Breast epithelium (tissue), 4 donors: ENCODE results near the gene NAPSA. TPM values are rescaled to one million over a fixed set of nuclear protein-coding genes. Genes with fewer than 3 reads are reported as not detected.
"Not testable (repeated sequence)": the region's sequence is repeated elsewhere in the genome, so short reads cannot be mapped to it uniquely, and the experiment has no call there.

Experiments used
- DNase-seq, 2 donors: peaks; one replicate each; pipeline ENCODE4 v3.0.0-alpha.2; 2019; ENCODE audit warnings: low spot score in 2 of 2
- H3K27ac ChIP-seq, 2 donors: fragments of 200-600 bp; sonication (generic) in 1 of 2; one replicate each; pipeline ENCODE4 v1.5.1; 2016 to 2019; ENCODE audit warnings: mild to moderate bottlenecking in 1 of 2
- H3K27me3 ChIP-seq, 2 donors: fragments of 200-600 bp; sonication (generic) in 1 of 2; one replicate each; pipeline versions ENCODE4 v1.5.1 to v1.6.0; 2017 to 2019; ENCODE audit warnings: control low read depth in 1 of 2, mild to moderate bottlenecking in 1 of 2
- H3K36me3 ChIP-seq: fragments of 200-600 bp; one replicate; pipeline ENCODE4 v1.5.1; 2019
- H3K4me1 ChIP-seq, 2 donors: fragments of 200-600 bp; sonication (generic); one replicate each; pipeline ENCODE4 v1.5.1; 2016 to 2019; ENCODE audit warnings: control low read depth in 1 of 2
- H3K4me3 ChIP-seq, 3 donors: fragments of 200-600 bp; sonication (generic); 1 replicate in 2 of 3; 2 replicates in 1 of 3; pipeline ENCODE4 v1.5.1; 2016 to 2019; ENCODE audit warnings: mild to moderate bottlenecking in 3 of 3, moderate library complexity in 2 of 3
- H3K9me3 ChIP-seq, 2 donors: fragments of 200-600 bp; sonication (generic) in 1 of 2; one replicate each; pipeline ENCODE4 v1.5.1; 2016 to 2019; ENCODE audit warnings: control low read depth in 1 of 2
- POLR2A ChIP-seq: fragments of 450-650 bp; IDR thresholded peaks from one replicate; pipeline ENCODE4 v1.6.1; 2016; ENCODE audit warnings: antibody characterized with exemption, mild to moderate bottlenecking, moderate library complexity
- POLR2AphosphoS5 ChIP-seq, 3 donors: sonication (generic); formaldehyde crosslinking; IDR thresholded peaks; one replicate each; pipeline ENCODE4 v1.6.1; 2017; ENCODE audit warnings: antibody characterized with exemption in 3 of 3
- intact Hi-C: fragments of 100-400 bp; cut with DNase I; formaldehyde crosslinking; loops from one replicate; pipeline ENCODE4 v1.15.1; 2023; ENCODE audit warnings: low total_unique reads
- total RNA-seq, 3 donors: library from RNA; depleted of rRNA; stranded (reverse); fragments of >200 nt; gene quantifications; one replicate each; pipeline ENCODE4 v1.1.0, GENCODE V29; 2016
- TF ChIP-seq, protein P1 (sequence below), 3 donors: fragments of 450-650 bp; IDR thresholded peaks; one replicate each; pipeline ENCODE4 v1.5.1; 2016 to 2017; ENCODE audit warnings: antibody characterized with exemption in 3 of 3, mild to moderate bottlenecking in 3 of 3, moderate library complexity in 3 of 3

NAPSA gene
- total RNA-seq, 3 donors from 2014 or later = 0.80 to 1.8 (median 1.6) TPM

GRCh38 chr19:50330365-50331078 lies 34.9 kb downstream of the NAPSA start:
- peak overlapping the region; percentile 7 to 76 for H3K27ac ChIP-seq
- H3K9me3 ChIP-seq = no peaks in the 10 kb centered on the region
- DNase-seq = peak; percentile 73 to 81
- peaks cover 3 to 28% of the 10 kb centered on the region in 2 donors for H3K27me3 ChIP-seq
- TF ChIP-seq, protein P1, sequence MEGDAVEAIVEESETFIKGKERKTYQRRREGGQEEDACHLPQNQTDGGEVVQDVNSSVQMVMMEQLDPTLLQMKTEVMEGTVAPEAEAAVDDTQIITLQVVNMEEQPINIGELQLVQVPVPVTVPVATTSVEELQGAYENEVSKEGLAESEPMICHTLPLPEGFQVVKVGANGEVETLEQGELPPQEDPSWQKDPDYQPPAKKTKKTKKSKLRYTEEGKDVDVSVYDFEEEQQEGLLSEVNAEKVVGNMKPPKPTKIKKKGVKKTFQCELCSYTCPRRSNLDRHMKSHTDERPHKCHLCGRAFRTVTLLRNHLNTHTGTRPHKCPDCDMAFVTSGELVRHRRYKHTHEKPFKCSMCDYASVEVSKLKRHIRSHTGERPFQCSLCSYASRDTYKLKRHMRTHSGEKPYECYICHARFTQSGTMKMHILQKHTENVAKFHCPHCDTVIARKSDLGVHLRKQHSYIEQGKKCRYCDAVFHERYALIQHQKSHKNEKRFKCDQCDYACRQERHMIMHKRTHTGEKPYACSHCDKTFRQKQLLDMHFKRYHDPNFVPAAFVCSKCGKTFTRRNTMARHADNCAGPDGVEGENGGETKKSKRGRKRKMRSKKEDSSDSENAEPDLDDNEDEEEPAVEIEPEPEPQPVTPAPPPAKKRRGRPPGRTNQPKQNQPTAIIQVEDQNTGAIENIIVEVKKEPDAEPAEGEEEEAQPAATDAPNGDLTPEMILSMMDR (IDR thresholded peaks at IDR 0.05) = no peak
- no peak for TF ChIP-seq POLR2A
- TF ChIP-seq POLR2AphosphoS5 (IDR thresholded peaks at IDR 0.05) = no peak
- H3K4me3 ChIP-seq = peak overlapping the region; percentile 11 to 53 (median 47)
- H3K4me1 ChIP-seq = peaks cover 3 to 13% of the 10 kb centered on the region in 2 donors
- H3K36me3 ChIP-seq = no peaks in the 10 kb centered on the region
- intact Hi-C loops = no loop called here

- Histone ChIP-seq H3K4me1 (peaks cover 3 to 13% of the 10 kb centered on the region in 2 donors), H3K27me3 (peaks cover 3 to 28% of the 10 kb centered on the region in 2 donors), H3K27ac (peak overlapping the region; percentile 71 to 76), H3K4me3 (peak overlapping the region in 2 of 3 donors; percentile 47 to 66)
- intact Hi-C loops, H3K9me3 ChIP-seq, DNase-seq, H3K36me3 ChIP-seq: not testable (repeated sequence)
Measured at GRCh38 chr19:50329926-50330294, 35.5 kb downstream of the NAPSA start.

GRCh38 chr19:50329146-50329925 lies 36.1 kb downstream of the NAPSA start, which contains the start of gene KCNC3:
Gene KCNC3 (minus strand): TSS chr19:50329377. CDS start chr19:50329082, 295 bp downstream.
- Histone ChIP-seq H3K4me3 (peak within 1 kb of the TSS; percentile 27 to 66 (median 47)), H3K4me1 (peaks cover 3 to 13% of the 10 kb centered on the region in 2 donors), H3K36me3 (no peaks in the 10 kb centered on the region), H3K27ac (peak within 1 kb of the TSS; percentile 71 to 76), H3K27me3 (peaks cover 3 to 28% of the 10 kb centered on the region in 2 donors), H3K9me3 (no peaks in the 10 kb centered on the region)
- TF ChIP-seq, protein P1 (IDR thresholded peaks at IDR 0.05) = no peak
- TF ChIP-seq POLR2AphosphoS5 (IDR thresholded peaks at IDR 0.05) = peak in 1 of 3 donors; percentile 29
- intact Hi-C loops = no loop called here
- peak; percentile 100 for DNase-seq

- DNase-seq = no peak
- H3K27ac ChIP-seq = no peak overlapping the region
- peaks cover 3 to 28% of the 10 kb centered on the region in 2 donors for H3K27me3 ChIP-seq
- intact Hi-C loops = no loop called here
- TF ChIP-seq, protein P1 (IDR thresholded peaks at IDR 0.05) = no peak
- TF ChIP-seq POLR2AphosphoS5 (IDR thresholded peaks at IDR 0.05) (no peak), POLR2A (no peak)
- peaks cover 3 to 13% of the 10 kb centered on the region in 2 donors for H3K4me1 ChIP-seq
- no peaks in the 10 kb centered on the region for H3K36me3 ChIP-seq
- no peaks in the 10 kb centered on the region for H3K9me3 ChIP-seq
- peak overlapping the region in 2 of 3 donors; percentile 47 to 66 for H3K4me3 ChIP-seq
Measured at GRCh38 chr19:50328873-50329145, 36.6 kb downstream of the NAPSA start.

DNA sequence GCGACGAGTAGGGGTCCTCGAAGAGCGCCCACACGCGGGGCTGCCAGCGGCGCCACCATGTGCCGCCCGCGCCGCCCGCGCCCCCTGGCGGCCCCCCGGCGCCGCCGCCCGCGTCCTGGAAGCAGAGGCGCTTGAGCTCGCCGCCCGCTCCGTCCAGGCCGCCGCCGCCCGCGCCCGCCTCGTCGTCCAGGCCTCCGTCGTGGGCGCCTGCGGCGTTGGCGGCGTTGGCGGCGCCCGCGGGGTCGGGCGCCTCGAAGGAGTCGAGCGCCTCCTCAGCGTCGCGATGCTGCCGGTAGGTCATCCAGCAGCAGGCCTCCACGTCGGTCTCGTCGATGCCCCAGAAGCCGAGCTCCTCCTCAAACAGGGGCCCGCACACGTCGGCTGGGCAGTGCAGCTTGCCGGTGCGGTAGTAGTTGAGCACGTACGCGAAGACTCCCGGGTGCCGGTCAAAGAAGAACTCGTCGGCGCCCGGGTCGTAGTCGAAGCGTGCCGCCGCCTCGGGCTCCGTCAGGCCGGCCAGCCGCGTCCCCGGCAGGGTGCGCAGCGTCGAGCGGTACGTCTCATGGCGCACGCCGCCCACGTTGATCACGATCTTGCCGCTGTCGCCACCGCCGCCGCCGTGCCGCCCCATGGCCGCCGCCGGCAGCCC lies 37.1 kb downstream of the NAPSA start:
- H3K4me1 ChIP-seq = peaks cover 3 to 13% of the 10 kb centered on the region in 2 donors

More for the DNA sequence above, 37.1 kb downstream of the NAPSA start:
- Histone ChIP-seq H3K4me3 (peak overlapping the region; percentile 27 to 66 (median 47)), H3K27ac (no peak overlapping the region), H3K9me3 (no peaks in the 10 kb centered on the region), H3K36me3 (no peaks in the 10 kb centered on the region), H3K27me3 (peaks cover 3 to 28% of the 10 kb centered on the region in 2 donors)
- DNase-seq = no peak
- intact Hi-C loops = no loop called here
- no peak for TF ChIP-seq POLR2A
- TF ChIP-seq, protein P1 (IDR thresholded peaks at IDR 0.05) = peak in 1 of 3 donors; percentile 27
